Measurements from ENCODE around the gene SREBF2. TPM values are rescaled to one million over a fixed set of nuclear protein-coding genes. Genes with fewer than 3 reads are reported as not detected.

Gene SREBF2
- total and polyA plus RNA-seq, 10 of the 15 experiments (the other 5 are each of a cell fraction or from before 2014, with no cell fraction given): 2.4 to 177 (median 78.8) TPM

GRCh38 chr22:41928593-41929417 is 95.9 kb downstream of the SREBF2 start (continued):
- TF ChIP-seq PAX5 (IDR thresholded peaks at IDR 0.05; ENCODE audit: borderline replicate concordance, low read depth, low read length) (no peak), IKZF2 (IDR thresholded peaks at IDR 0.05) (peak in 1 of 2 experiments; percentile 17; a peak in 1 of 4 replicates), EGR1 (IDR thresholded peaks at IDR 0.05; ENCODE audit: borderline replicate concordance in 1 of 2, low read depth in 2 of 2, low read length in 2 of 2) (peak; percentile 27 to 100), POU2F2 (IDR thresholded peaks at IDR 0.05; ENCODE audit: borderline replicate concordance, low read depth, low read length) (0 out of 3 replicates have a peak, but pooled peaks have one; percentile 36), BACH1 (IDR thresholded peaks at IDR 0.05; ENCODE audit: borderline replicate concordance) (no peak)

- H3K4me2 ChIP-seq (ENCODE audit: control insufficient read depth, insufficient read depth): peak overlapping the region; percentile 30
- TF ChIP-seq IKZF1 (conservative IDR thresholded peaks at IDR 0.05) (0 out of 2 replicates have a peak, but pooled peaks have one; percentile 15), IRF5 (IDR thresholded peaks at IDR 0.05; ENCODE audit: borderline replicate concordance) (no peak), ZNF622 (IDR thresholded peaks at IDR 0.05) (no peak), MYB (IDR thresholded peaks at IDR 0.05; ENCODE audit: borderline replicate concordance, low read depth, low read length) (no peak), CHD2 (IDR thresholded peaks at IDR 0.05; ENCODE audit: borderline replicate concordance, low read depth, low read length) (no peak), ASH2L (IDR thresholded peaks at IDR 0.05; ENCODE audit: borderline replicate concordance, low read depth) (no peak), TBL1XR1 (IDR thresholded peaks at IDR 0.05; ENCODE audit: low read depth, low read length) (no peak), ZNF384 (IDR thresholded peaks at IDR 0.05; ENCODE audit: borderline replicate concordance, low read depth, low read length) (no peak), BHLHE40 (IDR thresholded peaks at IDR 0.05; ENCODE audit: borderline replicate concordance in 1 of 2, low read depth in 2 of 2, low read length in 1 of 2) (peak in 1 of 2 experiments; percentile 16; a peak in 1 of 4 replicates), ZZZ3 (IDR thresholded peaks at IDR 0.05; ENCODE audit: control insufficient read depth, insufficient read length, low read depth) (no peak), ZNF687 (IDR thresholded peaks at IDR 0.05) (0 out of 2 replicates have a peak, but pooled peaks have one; percentile 74)
These were observed 96.5 kb downstream of the SREBF2 start for GRCh38 chr22:41929418-41929810.

More at GRCh38 chr22:41929418-41929810, 96.5 kb downstream of the SREBF2 start:
- Histone ChIP-seq H3K27ac (ENCODE audit: control insufficient read depth, insufficient read depth) (peak overlapping the region; percentile 83), H3K4me1 (ENCODE audit: control insufficient read depth, insufficient read depth, low read length) (peaks cover 60% of the 10 kb centered on the region), H4K20me1 (ENCODE audit: control insufficient read depth, insufficient read depth) (no peaks in the 10 kb centered on the region), H2AFZ (ENCODE audit: control insufficient read depth, low read depth, low read length) (peak overlapping the region; percentile 57; the same call in 1 of the 2 replicates), H3K4me3 (no peak overlapping the region), H3K27me3 (replicated peaks in 1 of 2; ENCODE audit: control insufficient read depth in 2 of 2, insufficient read depth in 2 of 2, low read length in 1 of 2) (no peaks in the 10 kb centered on the region), H3K79me2 (ENCODE audit: control insufficient read depth, insufficient read depth, low read length) (peaks cover 18% of the 10 kb centered on the region), H3K9ac (ENCODE audit: control insufficient read depth, insufficient read depth, low read length) (peak overlapping the region; percentile 48; the same call in 1 of the 2 replicates), H3K36me3 (ENCODE audit: control insufficient read depth in 2 of 2, insufficient read depth in 2 of 2, low read length in 1 of 2) (no peaks in the 10 kb centered on the region; a peak in 2 of 4 replicates), H3K9me3 (replicated peaks; ENCODE audit: control insufficient read depth, insufficient read depth, low read length) (no peaks in the 10 kb centered on the region)
- SMC1A ChIA-PET (ENCODE audit: uncharacterized antibody, unreplicated experiment): interaction anchor here (1.1 to 15.4 kb wide), 2 partner anchors 10 to 231 kb away, joined by 3 to 321 read pairs; no protein-coding TSS in a partner anchor
- no TSS peak for BruUV-seq (replicated peaks)
- RAD21 ChIA-PET (ENCODE audit: unreplicated experiment): interaction anchor here (0.8 to 11.6 kb wide), 4 partner anchors 8 to 20 kb away, joined by 4 to 408 read pairs (median 36); partner anchors contain the start of genes CENPM and SMIM45
- DNase-seq (ENCODE audit: low read depth, low spot score) (no peak), ATAC-seq (no peak), FAIRE-seq (no peak)
- CTCF ChIA-PET: interaction anchor here (1.3 to 11.0 kb wide), 2 partner anchors 8 to 10 kb away, joined by 5 to 234 read pairs; no protein-coding TSS in a partner anchor
- in situ Hi-C loops (cut with MboI) (no loop called here), intact Hi-C loops (cut with micrococcal nuclease; ENCODE audit: unreplicated experiment) (no loop called here)
- 76% methylated on average over 8 of the region's 8 CpGs for WGBS (ENCODE audit: insufficient coverage, insufficient replicate concordance, low lambda C conversion rate, missing lambda C conversion rate)
- POLR2A ChIA-PET: interaction anchor here (0.7 to 15.3 kb wide), 7 partner anchors 6 to 71 kb away, joined by 3 to 599 read pairs (median 6); partner anchors contain the start of genes SHISA8 and TNFRSF13C
